H54 (cell line): ENCODE results near the gene CD93.

Source experiments
- DNase-seq: peaks from one replicate; pipeline ENCODE4 v3.0.0; 2011; ENCODE audit warnings: low spot score, mixed read lengths; ENCODE audit not compliant: insufficient read length
- FAIRE-seq: peaks from 3 replicates; lab custom pipeline; 2011; peaks lifted over from hg19 to GRCh38; lab: Jason Lieb, UNC
- POLR2A ChIP-seq: IDR thresholded peaks from 2 replicates; pipeline ENCODE4 v1.6.1; 2011; ENCODE audit warnings: low read depth, mild to moderate bottlenecking, low read length

Gene CD93

DNA sequence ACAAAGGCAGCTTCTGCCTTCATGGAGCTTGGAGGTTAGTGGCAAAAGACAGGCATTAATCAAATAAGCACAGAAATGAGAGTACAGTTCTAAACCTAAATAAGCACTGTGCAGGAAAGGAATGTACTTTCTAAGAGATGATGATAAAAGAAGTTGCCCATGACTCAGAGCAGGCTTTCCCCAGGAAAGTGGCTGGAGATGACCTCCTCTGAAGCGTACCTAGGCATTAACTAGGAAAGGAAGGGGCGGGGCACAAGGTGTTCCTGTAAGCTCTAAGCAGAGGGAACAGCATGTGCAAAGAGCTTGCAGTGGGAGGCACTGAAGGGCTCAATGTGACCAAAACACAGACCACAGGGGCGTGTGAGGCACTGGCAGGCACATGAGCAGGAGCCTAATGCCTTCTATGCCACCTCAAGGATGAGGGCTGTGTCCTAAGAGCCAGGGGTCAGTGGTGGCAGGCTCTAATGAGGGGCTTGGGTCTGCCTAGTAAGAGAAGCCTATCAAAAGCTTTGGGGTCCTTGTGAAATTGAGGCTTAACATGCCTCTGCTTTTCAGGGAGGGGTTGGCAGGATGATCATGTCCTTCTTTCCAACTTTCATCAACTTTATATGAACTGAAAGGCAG, 46.1 kb downstream of the CD93 start:
- FAIRE-seq (no peak), DNase-seq (no peak)
- no peak for TF ChIP-seq POLR2A

DNA sequence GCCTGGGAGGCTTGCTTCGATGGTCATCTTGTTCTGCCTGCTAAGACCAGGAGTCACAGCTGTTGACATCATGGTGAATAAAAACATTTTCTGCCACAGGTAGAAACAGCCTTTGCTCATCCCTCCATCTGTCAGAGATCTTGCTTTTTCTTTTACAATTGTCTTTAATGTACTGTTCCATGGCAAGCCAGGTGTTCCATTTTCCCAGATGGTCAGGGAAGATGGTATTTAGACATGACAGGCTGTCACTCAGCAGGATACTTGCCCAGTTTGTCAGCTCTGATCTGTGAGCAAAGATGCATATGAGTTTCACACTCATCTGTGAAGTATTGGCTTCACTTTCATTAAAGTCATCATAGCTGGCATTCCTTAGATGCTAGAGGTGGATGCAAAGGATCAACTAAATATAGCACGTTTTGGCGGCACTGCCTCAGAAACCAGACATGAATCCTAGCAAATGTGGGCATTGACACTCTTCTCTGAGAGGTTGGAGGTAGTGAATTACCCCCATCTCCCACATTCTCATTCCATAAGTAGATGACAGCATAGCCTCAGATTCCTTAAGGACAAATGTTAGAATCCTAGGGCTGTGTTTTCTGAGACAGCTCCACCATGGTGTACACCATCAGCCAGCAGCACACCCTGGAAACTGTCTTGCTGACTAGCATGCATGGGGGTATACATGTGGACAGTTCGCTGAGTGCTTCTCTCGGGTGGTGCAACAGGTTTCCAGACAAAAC, 46.8 kb downstream of the CD93 start:
- TF ChIP-seq POLR2A: no peak
- DNase-seq (no peak), FAIRE-seq (no peak)

DNA sequence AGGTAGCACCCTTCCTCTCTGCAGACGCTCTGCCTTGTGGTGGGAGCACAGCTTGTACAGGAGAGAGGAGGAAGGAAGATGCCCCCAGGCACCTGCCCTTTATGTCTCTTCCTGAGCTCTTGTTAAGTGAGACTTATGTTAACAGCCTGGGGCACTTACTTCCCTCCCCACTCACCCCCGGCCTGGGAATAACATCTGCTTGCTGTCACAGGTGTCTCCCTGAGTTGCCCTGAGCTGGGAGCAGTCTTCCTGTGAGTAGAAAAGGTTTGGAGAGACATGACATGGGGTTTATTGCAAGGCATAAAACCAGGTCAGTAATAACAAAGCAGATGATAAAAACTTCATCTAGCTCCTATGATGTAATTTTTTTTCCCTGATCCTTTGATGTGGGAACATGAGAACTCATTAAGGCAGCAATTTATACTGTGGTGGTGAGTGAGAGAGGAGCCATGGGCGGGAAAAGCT, 49.1 kb downstream of the CD93 start:
- no peak for FAIRE-seq
- no peak for TF ChIP-seq POLR2A
- no peak for DNase-seq

DNA sequence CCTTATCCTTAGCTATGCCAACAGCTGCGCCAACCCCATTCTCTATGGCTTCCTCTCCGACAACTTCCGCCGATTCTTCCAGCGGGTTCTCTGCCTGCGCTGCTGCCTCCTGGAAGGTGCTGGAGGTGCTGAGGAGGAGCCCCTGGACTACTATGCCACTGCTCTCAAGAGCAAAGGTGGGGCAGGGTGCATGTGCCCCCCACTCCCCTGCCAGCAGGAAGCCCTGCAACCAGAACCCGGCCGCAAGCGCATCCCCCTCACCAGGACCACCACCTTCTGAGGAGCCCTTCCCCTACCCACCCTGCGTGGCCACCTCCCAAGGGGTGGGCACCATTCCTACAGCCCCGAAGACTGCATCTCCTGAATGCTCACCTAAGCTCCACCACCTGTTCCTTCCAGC, 49.8 kb downstream of the CD93 start:
- no peak for DNase-seq
- no peak for TF ChIP-seq POLR2A
- FAIRE-seq: no peak

DNA sequence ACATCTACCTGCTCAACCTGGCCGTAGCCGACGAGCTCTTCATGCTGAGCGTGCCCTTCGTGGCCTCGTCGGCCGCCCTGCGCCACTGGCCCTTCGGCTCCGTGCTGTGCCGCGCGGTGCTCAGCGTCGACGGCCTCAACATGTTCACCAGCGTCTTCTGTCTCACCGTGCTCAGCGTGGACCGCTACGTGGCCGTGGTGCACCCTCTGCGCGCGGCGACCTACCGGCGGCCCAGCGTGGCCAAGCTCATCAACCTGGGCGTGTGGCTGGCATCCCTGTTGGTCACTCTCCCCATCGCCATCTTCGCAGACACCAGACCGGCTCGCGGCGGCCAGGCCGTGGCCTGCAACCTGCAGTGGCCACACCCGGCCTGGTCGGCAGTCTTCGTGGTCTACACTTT, 50.4 kb downstream of the CD93 start:
- no peak for FAIRE-seq
- no peak for DNase-seq
- no peak for TF ChIP-seq POLR2A

DNA sequence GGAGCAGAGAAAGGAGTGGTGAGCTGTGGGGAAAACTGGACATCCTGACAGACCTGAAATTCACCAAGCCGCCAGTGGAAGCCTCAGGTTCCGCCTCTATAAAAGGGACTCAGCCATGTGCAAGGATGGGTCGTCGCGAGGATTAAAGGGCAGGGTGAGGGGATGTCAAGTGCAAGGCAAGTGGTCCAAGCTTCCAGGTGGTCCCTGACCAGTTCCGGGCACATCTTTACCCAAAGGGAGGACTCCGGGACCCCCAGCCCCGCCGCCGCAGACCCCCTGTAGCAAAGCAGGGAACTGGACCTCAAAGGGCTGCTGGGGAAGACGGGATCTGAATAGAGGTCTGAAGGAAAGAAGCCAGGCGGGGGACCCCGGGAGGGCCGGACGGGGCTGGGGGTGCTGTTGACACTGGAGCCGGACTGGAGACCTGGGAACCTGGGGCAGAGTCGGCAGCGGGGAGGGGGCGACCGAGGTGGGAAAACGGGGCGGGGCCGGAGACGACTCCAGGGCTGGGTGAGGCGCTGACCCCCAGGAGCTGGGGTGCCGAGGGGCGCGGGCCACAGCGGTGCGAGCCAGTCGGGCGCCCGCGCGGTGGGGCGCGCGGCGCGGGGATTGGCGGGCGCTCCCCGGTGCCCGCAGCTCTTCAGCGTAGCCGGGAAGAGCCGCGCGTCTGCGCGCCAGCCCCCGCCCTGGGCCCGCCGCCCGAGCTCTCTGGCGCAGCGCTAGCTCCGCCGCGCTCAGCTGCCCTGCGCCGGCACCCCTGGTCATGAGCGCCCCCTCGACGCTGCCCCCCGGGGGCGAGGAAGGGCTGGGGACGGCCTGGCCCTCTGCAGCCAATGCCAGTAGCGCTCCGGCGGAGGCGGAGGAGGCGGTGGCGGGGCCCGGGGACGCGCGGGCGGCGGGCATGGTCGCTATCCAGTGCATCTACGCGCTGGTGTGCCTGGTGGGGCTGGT, 51.1 kb downstream of the CD93 start, which contains the start of gene SSTR4:
TSS of gene SSTR4 (plus strand) at position 592 of the 951 bp plus-strand sequence. CDS start at position 764, 172 bp downstream.
- DNase-seq (no peak), FAIRE-seq (no peak)
- no peak for TF ChIP-seq POLR2A

DNA sequence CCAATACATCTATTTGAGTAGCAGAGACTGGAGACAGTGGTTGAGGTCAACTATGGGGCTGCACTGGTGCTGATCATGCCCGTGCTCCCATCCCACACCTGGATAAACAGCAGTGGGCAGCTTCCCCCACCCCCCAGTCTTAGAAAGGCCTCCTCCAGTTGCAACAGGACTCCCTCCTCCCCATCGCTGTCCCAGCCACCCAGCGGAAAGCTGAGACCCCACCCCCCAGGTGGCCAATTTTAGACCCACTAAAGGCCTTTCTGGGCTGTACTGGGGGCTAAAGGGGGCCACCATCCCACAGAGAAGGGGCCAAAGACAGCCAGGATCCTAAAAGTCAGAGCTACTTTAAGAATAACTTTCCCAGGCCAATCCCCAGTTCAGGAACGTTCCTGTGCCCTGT, 52.2 kb downstream of the CD93 start:
- DNase-seq (no peak), FAIRE-seq (no peak)
- TF ChIP-seq POLR2A: no peak

DNA sequence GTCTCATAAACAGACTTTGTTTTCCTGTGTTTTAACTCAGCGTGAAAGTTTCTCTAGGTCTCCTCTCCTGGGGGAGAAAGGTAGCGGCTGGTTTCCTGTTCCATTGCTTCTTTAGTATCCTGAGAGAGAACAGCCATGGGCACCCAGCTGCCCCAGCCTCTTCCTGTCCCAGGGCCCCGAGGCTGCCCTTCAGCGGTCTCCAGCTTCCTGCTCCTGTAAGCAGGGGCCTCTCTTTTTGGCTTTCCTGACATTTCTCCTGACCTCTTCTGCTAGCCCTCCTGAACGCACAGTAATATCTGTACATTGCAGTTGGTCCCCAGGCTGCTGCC, 53.4 kb downstream of the CD93 start:
- DNase-seq: no peak
- no peak for TF ChIP-seq POLR2A
- FAIRE-seq: no peak

DNA sequence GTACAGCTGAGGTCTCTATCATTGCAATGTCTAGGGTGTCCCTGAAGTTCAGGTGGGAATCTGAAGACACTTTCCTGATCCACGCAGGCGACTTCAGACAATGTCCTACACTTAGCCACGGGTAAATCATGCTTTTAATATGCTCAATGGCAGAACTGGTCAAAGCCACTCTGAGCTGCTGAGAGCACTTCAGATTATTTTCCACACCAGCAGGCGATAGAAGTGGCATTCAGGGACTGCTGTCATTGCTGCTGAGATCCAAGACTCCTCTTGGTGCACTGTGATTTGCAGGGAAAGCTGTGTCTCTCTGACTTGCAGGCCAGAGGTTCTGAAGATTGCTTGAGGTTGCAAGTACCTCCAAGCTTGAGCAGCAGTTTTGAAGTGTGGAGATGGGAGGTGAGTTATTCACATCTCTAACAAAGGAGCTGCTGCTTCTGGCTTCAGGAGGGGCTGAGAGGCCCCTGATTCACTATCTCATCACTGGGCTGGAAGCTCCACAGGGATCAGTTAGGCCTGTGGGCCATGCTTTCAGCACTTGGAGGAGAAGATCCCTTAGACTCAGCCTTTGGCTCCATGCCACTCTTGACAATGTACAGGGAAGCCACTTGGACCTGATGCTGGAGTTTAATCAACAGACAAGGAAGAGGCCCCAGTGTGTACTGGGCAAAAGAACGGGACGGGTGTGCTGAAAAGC, 53.9 kb downstream of the CD93 start:
- FAIRE-seq (no peak), DNase-seq (no peak)
- no peak for TF ChIP-seq POLR2A

DNA sequence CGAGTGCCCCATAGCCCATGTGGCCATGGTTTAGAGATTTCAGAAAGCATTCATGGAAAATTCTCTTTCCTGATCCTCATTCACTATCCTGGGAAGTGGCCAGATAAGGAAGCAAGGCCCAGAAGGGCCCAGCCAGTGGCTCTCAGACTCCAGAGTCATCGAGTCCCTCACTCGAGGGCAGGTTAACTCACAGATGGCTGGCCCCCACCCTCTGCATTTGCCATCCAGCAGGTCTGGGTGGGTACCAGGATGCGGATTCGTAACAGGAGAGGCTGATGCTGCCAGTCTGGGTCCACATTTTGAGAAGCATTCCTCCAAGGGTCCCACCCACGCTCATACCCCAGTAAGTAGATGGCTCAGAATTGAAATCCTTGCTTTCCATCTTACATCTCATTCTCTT, 54.8 kb downstream of the CD93 start:
- DNase-seq (no peak), FAIRE-seq (no peak)
- TF ChIP-seq POLR2A: no peak
